ENCODE measurements around the gene ZDHHC9.

ZDHHC9 gene

DNA sequence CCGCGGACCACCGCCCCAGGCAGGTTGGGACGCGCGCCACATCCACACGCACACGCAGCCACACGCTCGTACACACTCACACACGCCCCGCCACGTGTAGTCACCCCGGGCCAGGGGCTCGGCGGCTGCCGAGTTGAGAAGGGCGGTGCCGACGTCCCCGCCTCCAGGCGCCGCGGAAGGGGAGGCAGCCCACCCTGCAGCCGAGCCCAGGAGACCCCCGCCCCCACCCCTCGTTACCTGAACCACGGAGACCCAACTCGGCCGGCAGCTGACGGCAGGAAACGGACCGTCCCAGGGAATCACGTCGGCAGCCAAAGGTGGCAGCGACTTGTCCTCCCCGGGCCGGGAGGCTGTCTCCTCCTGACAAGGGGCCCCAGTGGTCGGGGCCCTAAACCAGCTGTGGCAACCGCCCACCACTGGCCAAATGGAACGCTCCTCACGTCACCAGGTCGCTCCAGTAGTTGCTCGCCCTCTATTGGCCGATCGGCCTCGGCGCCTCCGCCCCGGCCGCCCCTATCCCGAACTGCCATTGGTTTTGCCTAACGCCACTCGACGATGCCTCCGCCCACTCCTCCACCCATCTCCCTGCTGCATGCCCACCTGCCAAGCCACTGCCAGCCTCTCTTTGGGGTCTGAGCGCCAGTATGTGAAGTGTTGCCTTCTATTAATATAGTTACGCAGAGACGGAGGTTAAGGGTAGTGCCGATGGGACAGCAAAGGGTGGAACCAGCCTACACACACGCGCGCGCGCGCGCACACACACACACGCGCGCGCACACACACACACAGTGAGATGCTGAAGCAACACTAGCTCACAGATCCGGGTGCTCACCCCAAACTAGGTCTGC lies at the start of gene ZDHHC9:
ZDHHC9 (minus strand) TSS at position 428 of the 848 bp plus-strand sequence. CDS start 1,941 bp downstream, outside the sequence.
- no peak within 1 kb of the TSS for H3K27ac ChIP-seq
- H2AFZ ChIP-seq = peak within 1 kb of the TSS; percentile 88
- H3K79me2 ChIP-seq = no peaks in the 10 kb centered on the region
- no peaks in the 10 kb centered on the region for H3K9me3 ChIP-seq (ENCODE audit: control insufficient read depth, low read length)
- no peaks in the 10 kb centered on the region for H3K36me3 ChIP-seq (ENCODE audit: control insufficient read depth, insufficient read depth, low read length)
- no peaks in the 10 kb centered on the region for H3K27me3 ChIP-seq (ENCODE audit: control insufficient read depth, insufficient read depth, low read length)
- TF ChIP-seq, protein P1, sequence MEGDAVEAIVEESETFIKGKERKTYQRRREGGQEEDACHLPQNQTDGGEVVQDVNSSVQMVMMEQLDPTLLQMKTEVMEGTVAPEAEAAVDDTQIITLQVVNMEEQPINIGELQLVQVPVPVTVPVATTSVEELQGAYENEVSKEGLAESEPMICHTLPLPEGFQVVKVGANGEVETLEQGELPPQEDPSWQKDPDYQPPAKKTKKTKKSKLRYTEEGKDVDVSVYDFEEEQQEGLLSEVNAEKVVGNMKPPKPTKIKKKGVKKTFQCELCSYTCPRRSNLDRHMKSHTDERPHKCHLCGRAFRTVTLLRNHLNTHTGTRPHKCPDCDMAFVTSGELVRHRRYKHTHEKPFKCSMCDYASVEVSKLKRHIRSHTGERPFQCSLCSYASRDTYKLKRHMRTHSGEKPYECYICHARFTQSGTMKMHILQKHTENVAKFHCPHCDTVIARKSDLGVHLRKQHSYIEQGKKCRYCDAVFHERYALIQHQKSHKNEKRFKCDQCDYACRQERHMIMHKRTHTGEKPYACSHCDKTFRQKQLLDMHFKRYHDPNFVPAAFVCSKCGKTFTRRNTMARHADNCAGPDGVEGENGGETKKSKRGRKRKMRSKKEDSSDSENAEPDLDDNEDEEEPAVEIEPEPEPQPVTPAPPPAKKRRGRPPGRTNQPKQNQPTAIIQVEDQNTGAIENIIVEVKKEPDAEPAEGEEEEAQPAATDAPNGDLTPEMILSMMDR (IDR thresholded peaks at IDR 0.05) = no peak
- no peak within 1 kb of the TSS for H3K9ac ChIP-seq
- H3K4me2 ChIP-seq (ENCODE audit: low read length) = peak within 1 kb of the TSS; percentile 82
- peak within 1 kb of the TSS; percentile 71 for H3K4me3 ChIP-seq (ENCODE audit: low read depth, low read length)
- no peaks in the 10 kb centered on the region for H3K4me1 ChIP-seq

DNA sequence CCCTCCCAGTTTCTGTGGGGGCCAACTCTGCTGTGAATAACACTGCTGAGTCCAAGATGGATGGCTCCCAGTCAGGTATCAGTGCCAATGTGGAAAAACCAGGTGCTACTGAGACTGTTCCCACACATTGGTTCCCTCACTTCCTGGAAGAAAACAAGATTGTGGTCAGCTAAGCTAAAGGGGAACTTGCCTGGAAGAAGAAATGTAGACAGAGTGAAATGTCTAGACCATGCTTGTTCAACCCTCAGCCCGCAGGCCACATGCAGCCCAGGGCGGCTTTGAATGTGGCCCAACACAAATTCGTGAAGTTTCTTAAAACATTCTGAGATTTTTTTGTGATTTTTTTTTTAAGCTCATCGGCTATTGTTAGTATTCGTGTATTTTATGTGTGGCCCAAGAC lies 33.7 kb upstream of the ZDHHC9 start:
- H3K36me3 ChIP-seq (ENCODE audit: control insufficient read depth, insufficient read depth, low read length) = no peaks in the 10 kb centered on the region
- no peak overlapping the region for H3K4me3 ChIP-seq (ENCODE audit: low read depth, low read length)
- H3K9me3 ChIP-seq (ENCODE audit: control insufficient read depth, low read length) = no peaks in the 10 kb centered on the region
- no peaks in the 10 kb centered on the region for H3K27me3 ChIP-seq (ENCODE audit: control insufficient read depth, insufficient read depth, low read length)
- H3K4me2 ChIP-seq (ENCODE audit: low read length) = no peak overlapping the region
- H3K27ac ChIP-seq = no peak overlapping the region
- no peak overlapping the region for H3K9ac ChIP-seq
- TF ChIP-seq, protein P1 (IDR thresholded peaks at IDR 0.05) = no peak
- H3K4me1 ChIP-seq = no peaks in the 10 kb centered on the region
- H3K79me2 ChIP-seq = no peaks in the 10 kb centered on the region
- no peak overlapping the region for H2AFZ ChIP-seq

DNA sequence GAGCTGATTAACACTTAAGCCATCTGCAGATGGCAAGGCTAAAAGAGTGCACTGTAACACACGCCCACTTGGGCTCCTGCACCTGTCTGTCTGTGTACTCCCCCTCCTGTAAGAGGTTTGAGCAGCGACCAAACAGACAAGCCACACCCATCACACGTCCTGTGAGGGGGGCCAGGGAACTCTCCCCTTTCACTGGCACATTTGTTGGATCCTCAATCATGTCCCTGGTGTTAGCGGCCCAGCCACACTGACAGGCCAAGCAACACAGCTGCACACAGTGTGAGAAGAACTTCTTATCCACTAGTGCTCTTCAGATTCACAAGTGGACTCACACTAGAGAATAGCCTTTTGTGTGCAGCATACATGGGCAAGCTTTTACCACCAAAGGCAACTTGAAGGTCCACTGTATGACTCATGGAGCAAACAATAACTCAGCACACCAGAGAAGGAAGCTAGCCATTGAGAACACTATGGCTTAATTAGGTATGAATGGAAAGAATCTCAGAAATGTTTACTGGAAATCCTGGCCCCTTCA lies 33.2 kb upstream of the ZDHHC9 start:
- Histone ChIP-seq H3K79me2 (no peaks in the 10 kb centered on the region), H3K27me3 (ENCODE audit: control insufficient read depth, insufficient read depth, low read length) (no peaks in the 10 kb centered on the region), H3K9ac (no peak overlapping the region), H3K36me3 (ENCODE audit: control insufficient read depth, insufficient read depth, low read length) (no peaks in the 10 kb centered on the region), H3K9me3 (ENCODE audit: control insufficient read depth, low read length) (no peaks in the 10 kb centered on the region), H3K4me1 (no peaks in the 10 kb centered on the region), H3K4me3 (ENCODE audit: low read depth, low read length) (no peak overlapping the region), H2AFZ (no peak overlapping the region), H3K27ac (no peak overlapping the region), H3K4me2 (ENCODE audit: low read length) (no peak overlapping the region)
- TF ChIP-seq, protein P1 (IDR thresholded peaks at IDR 0.05) = no peak

DNA sequence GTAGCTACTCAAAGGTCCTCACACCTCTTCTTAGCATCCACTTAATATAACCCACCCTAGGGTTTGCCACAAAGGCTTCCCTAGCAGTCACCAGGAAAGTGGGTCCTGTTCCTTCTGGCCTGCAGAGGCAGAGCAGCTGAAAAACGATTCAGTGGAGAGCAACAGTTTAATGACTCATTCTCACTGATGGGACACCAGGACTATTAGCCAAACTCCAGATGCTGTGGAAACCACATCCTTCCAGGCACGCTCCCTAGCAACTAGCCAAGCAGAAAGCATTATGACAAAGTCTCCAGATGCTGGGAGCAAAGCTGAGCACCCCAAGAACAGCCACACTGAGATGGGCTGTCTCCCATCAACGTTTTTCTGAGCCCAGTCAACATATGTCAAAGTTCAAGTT lies 32.0 kb upstream of the ZDHHC9 start:
- Histone ChIP-seq H3K9me3 (ENCODE audit: control insufficient read depth, low read length) (no peaks in the 10 kb centered on the region), H3K4me2 (ENCODE audit: low read length) (no peak overlapping the region), H3K79me2 (no peaks in the 10 kb centered on the region), H3K36me3 (ENCODE audit: control insufficient read depth, insufficient read depth, low read length) (no peaks in the 10 kb centered on the region), H2AFZ (no peak overlapping the region), H3K4me1 (no peaks in the 10 kb centered on the region), H3K27ac (no peak overlapping the region), H3K4me3 (ENCODE audit: low read depth, low read length) (no peak overlapping the region), H3K27me3 (ENCODE audit: control insufficient read depth, insufficient read depth, low read length) (no peaks in the 10 kb centered on the region), H3K9ac (no peak overlapping the region)
- TF ChIP-seq, protein P1 (IDR thresholded peaks at IDR 0.05) = no peak

Measured in parathyroid adenoma (tissue), 2 donors.